Stimulated activated CD4-positive, alpha-beta T cell treated with anti-CD3 and anti-CD28 coated beads, TNF-alpha, amount 100 ng/mL, for 4 hours (primary cell): ENCODE data around the gene TMEM107.
A peak's percentile ranks its signal among the peaks of the same experiment; 100 is the strongest.

Experiments
- DNase-seq, 3 experiments: peaks; one replicate each; pipeline ENCODE4 v3.0.0-alpha.2; 2020; ENCODE audit warnings: low read depth in 3 of 3

TMEM107 gene

GRCh38 chr17:8137645-8138373 is 38.4 kb downstream of the TMEM107 start:
- no peak for DNase-seq

- no peak for DNase-seq
Measured at GRCh38 chr17:8133941-8134340, 42.2 kb downstream of the TMEM107 start.

GRCh38 chr17:8133399-8133798 is 42.8 kb downstream of the TMEM107 start:
- no peak for DNase-seq

GRCh38 chr17:8131844-8132441 is 44.2 kb downstream of the TMEM107 start:
- no peak for DNase-seq

- no peak for DNase-seq
Measured at GRCh38 chr17:8128125-8128784, 47.9 kb downstream of the TMEM107 start.

- DNase-seq = peak in 1 of 3 experiments; percentile 44
Measured at GRCh38 chr17:8126491-8127066, 49.6 kb downstream of the TMEM107 start.

GRCh38 chr17:8125947-8126490 is 50.2 kb downstream of the TMEM107 start:
- DNase-seq = no peak

GRCh38 chr17:8125154-8125946 is 50.8 kb downstream of the TMEM107 start:
- DNase-seq = peak; percentile 77 to 87 (median 87)

GRCh38 chr17:8124350-8125153 is 51.6 kb downstream of the TMEM107 start:
- DNase-seq = no peak

- DNase-seq = no peak
Measured at GRCh38 chr17:8123695-8124349, 52.4 kb downstream of the TMEM107 start, which contains the start of gene HES7. Gene HES7, minus strand, starts transcription at chr17:8124106. Its CDS starts 22 bp downstream, at chr17:8124084.

GRCh38 chr17:8122924-8123694 is 53.1 kb downstream of the TMEM107 start:
- DNase-seq = peak in 1 of 3 experiments; percentile 33
